Suprapubic skin (tissue), 4 donors: ENCODE measurements around the gene NFU1.

Source experiments
- POLR2A ChIP-seq, 2 donors: fragments of 450-650 bp; IDR thresholded peaks; one replicate each; pipeline ENCODE4 v1.6.1; 2017; ENCODE audit warnings: antibody characterized with exemption in 2 of 2, mild to moderate bottlenecking in 2 of 2, moderate library complexity in 2 of 2
- POLR2AphosphoS5 ChIP-seq, 3 donors: sonication (generic); formaldehyde crosslinking; IDR thresholded peaks; one replicate each; pipeline ENCODE4 v1.6.1; 2017; ENCODE audit warnings: antibody characterized with exemption in 3 of 3
- TF ChIP-seq, protein P1 (sequence below), 2 donors: fragments of 200-600 bp in 1 of 2; fragments of 450-650 bp in 1 of 2; sonication (generic) in 1 of 2; IDR thresholded peaks; one replicate each; pipeline ENCODE4 v1.5.1; 2016 to 2019; ENCODE audit warnings: antibody characterized with exemption in 2 of 2, mild to moderate bottlenecking in 1 of 2, moderate library complexity in 1 of 2

DNA sequence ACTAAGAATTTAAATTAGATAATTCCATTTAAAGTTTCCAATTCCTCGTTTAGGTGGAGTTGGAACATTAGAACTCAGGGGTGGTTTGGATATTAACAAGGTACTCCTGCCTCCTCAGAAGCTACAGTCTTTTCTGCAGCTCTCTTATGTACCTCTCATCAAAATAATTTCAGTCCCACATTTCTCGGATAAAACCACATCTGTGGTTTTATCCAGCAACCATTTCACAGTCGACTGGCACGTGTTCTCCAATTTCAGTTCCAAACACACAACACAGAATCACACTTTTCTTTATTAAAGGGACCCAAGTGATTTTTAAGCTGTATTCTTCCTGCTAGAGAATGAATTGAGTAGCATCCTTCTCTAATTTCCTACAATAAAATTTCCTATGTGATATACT lies 22.7 kb upstream of the NFU1 start:
- TF ChIP-seq, protein P1, sequence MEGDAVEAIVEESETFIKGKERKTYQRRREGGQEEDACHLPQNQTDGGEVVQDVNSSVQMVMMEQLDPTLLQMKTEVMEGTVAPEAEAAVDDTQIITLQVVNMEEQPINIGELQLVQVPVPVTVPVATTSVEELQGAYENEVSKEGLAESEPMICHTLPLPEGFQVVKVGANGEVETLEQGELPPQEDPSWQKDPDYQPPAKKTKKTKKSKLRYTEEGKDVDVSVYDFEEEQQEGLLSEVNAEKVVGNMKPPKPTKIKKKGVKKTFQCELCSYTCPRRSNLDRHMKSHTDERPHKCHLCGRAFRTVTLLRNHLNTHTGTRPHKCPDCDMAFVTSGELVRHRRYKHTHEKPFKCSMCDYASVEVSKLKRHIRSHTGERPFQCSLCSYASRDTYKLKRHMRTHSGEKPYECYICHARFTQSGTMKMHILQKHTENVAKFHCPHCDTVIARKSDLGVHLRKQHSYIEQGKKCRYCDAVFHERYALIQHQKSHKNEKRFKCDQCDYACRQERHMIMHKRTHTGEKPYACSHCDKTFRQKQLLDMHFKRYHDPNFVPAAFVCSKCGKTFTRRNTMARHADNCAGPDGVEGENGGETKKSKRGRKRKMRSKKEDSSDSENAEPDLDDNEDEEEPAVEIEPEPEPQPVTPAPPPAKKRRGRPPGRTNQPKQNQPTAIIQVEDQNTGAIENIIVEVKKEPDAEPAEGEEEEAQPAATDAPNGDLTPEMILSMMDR (IDR thresholded peaks at IDR 0.05): no peak
- TF ChIP-seq POLR2AphosphoS5 (IDR thresholded peaks at IDR 0.05) (no peak), POLR2A (IDR thresholded peaks at IDR 0.05) (no peak)
